T-helper 9 cell (primary cell): ENCODE data around the gene RSKR.
A peak's percentile ranks its signal among the peaks of the same experiment; 100 is the strongest.
"Not testable (repeated sequence)": the region's sequence is repeated elsewhere in the genome, so short reads cannot be mapped to it uniquely, and the experiment has no call there.

Source experiments
- DNase-seq: peaks from one replicate; pipeline ENCODE4 v3.0.0-alpha.2; 2020
- total RNA-seq, 2 donors: gene quantifications; one replicate each; lab custom pipeline; 2026; lab: John Stamatoyannopoulos, UW

The RSKR gene
- 7.0 to 10.5 reads per million in 2 donors for total RNA-seq

GRCh38 chr17:28613931-28614381 lies at the start of gene RSKR:
Gene RSKR, minus strand, starts transcription at chr17:28614185. Its CDS starts 24 bp downstream, at chr17:28614161.
- DNase-seq = no peak

GRCh38 chr17:28663723-28664122 lies 49.7 kb upstream of the RSKR start:
- no peak for DNase-seq

- no peak for DNase-seq
Observed at GRCh38 chr17:28662527-28662829, 48.5 kb upstream of the RSKR start.

GRCh38 chr17:28661635-28662526 lies 47.9 kb upstream of the RSKR start, which contains the start of the genes SDF2 and SUPT6H:
Gene SDF2, minus strand, starts transcription at chr17:28661906. Its CDS starts 30 bp downstream, at chr17:28661876.
Gene SUPT6H, plus strand, starts transcription at chr17:28662205. Its CDS starts 11,197 bp downstream, at chr17:28673402.
- peak; percentile 95 for DNase-seq

- DNase-seq = not testable (repeated sequence)
Observed at GRCh38 chr17:28659497-28659881, 45.5 kb upstream of the RSKR start.

- DNase-seq = not testable (repeated sequence)
Observed at GRCh38 chr17:28658766-28659496, 44.9 kb upstream of the RSKR start.

GRCh38 chr17:28658342-28658741 lies 44.4 kb upstream of the RSKR start:
- not testable (repeated sequence) for DNase-seq

- no peak for DNase-seq
Observed at GRCh38 chr17:28657756-28658155, 43.8 kb upstream of the RSKR start.

- DNase-seq = no peak
Observed at GRCh38 chr17:28655160-28655559, 41.2 kb upstream of the RSKR start.

- no peak for DNase-seq
Observed at GRCh38 chr17:28648698-28649097, 34.7 kb upstream of the RSKR start.

GRCh38 chr17:28646039-28646754 lies 32.2 kb upstream of the RSKR start:
- DNase-seq = no peak

- DNase-seq = no peak
Observed at GRCh38 chr17:28645576-28645939, 31.6 kb upstream of the RSKR start.

- DNase-seq = peak; percentile 91
Observed at GRCh38 chr17:28644787-28645575, 31.0 kb upstream of the RSKR start, which contains the start of gene BLTP2. Gene BLTP2, minus strand, starts transcription at chr17:28645158. Its CDS starts 102 bp downstream, at chr17:28645056.

- DNase-seq = no peak
Observed at GRCh38 chr17:28643983-28644786, 30.2 kb upstream of the RSKR start.

GRCh38 chr17:28641579-28641978 lies 27.6 kb upstream of the RSKR start:
- no peak for DNase-seq

GRCh38 chr17:28635506-28635905 lies 21.5 kb upstream of the RSKR start:
- no peak for DNase-seq

- no peak for DNase-seq
Observed at GRCh38 chr17:28634206-28634865, 20.4 kb upstream of the RSKR start.

- no peak for DNase-seq
Observed at GRCh38 chr17:28626818-28627217, 12.8 kb upstream of the RSKR start.

- DNase-seq = no peak
Observed at GRCh38 chr17:28624148-28624547, 10.2 kb upstream of the RSKR start.

GRCh38 chr17:28623696-28624095 lies 9.7 kb upstream of the RSKR start:
- no peak for DNase-seq

GRCh38 chr17:28622186-28622585 lies 8.2 kb upstream of the RSKR start:
- DNase-seq = no peak
